GM19372 (cell line): Measurements from ENCODE around the gene EIF3A.

Source experiments
- ATAC-seq: cut with Tn5 transposase; IDR thresholded peaks from one replicate; pipeline ENCODE4 v1.9.1; 2021; ENCODE audit warnings: mild to moderate bottlenecking, low read depth, moderate library complexity; ENCODE audit not compliant: unreplicated experiment

The EIF3A gene

DNA sequence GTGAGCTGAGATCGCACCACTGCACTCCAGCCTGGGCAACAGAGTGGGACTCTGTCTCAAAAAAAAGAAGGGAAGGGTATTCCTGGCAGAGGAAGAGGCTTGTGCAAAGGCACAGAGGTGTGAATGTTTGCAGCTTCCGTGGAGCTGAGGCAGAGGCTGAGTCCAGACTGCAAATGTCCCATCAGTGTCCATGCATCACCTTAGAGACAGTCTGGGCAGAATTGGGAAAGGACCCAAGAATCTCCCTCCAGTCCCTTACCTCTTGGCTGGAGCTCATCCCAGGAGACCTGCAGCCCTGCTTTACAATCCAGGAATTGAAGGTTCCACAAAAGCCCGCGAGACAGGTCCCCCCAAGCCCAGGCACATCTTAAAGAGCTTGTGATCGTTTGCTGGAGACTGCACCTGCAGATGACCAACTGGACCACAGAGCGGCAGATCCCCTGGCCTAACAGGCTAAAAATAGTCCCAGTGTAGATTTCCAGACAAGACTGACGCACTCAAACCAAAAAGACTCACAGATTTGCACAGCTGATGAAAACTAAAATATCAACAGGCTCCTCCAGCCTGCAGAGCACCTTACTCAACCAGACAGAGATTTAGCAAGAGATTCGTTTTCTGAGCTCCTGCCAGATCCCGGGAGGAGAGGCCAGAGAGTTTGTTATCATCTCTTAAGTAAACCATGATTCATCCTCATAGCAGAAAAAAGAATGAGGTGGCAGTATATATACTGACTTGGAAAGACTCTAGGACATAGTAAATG lies 74.0 kb downstream of the EIF3A start:
- ATAC-seq = no peak

DNA sequence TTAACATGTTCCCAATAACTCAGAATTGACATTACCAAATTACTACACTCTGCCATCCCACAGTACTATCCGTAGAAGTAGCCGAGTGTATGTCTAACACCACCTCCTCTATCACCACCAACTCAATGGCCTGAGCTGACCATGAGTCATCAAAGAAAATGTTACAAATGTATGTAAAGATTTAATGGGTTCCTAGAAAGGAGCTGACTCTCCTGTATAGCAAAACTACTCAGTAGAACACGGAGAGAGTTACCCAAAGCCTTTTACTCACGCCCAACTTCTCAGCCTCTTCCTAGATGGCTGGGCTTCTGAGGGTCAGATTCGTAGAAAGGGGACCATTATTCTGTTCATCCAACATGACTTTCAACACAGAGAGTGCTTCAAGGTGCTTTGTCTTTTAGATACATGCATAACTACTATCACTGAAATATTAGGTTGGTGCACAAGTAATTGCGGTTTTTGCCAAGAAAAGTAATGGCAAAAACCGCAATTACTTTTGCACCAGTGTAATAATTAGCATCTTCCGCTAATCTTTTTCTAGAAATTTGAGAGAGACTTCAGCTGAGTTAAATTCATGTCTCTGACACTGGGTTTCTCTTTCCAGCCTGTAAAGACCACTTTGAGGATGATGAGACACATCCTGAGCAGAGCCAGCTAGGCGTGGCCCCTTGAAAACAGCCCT lies 75.1 kb downstream of the EIF3A start:
- no peak for ATAC-seq

DNA sequence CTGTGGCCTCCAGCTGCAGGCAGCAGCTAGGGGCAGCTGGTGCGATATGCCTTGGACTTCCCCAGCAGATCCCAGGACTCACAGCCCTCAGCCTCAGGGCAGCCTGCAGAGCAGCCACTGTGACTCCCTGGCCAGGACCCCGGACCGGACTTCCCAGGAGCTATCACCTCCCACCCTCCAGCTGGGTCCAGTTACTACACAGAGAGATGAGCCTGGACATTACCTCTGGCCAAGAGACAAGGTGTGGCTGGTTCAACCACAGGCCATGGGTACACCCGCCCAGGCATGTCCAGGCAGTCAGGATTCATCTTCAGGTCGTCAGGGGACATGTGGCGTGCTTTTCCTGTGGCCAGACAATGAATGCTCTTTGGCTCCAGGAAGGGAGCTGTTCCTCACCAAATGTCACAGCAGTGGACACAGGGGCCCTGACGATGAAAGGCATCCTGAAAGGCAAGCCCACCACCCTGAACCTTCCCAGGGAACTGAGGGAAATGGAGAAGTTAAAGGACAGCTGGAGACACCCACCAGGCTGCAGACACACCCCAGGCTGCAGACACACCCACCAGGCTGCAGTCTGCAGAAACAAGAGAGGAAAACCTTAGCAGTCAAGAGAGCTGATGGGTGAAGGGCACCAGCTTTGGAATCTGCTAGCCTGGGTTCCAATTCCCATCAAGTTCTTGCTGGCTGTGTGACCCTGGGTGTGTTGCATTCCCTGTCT lies 76.9 kb downstream of the EIF3A start:
- ATAC-seq = no peak

DNA sequence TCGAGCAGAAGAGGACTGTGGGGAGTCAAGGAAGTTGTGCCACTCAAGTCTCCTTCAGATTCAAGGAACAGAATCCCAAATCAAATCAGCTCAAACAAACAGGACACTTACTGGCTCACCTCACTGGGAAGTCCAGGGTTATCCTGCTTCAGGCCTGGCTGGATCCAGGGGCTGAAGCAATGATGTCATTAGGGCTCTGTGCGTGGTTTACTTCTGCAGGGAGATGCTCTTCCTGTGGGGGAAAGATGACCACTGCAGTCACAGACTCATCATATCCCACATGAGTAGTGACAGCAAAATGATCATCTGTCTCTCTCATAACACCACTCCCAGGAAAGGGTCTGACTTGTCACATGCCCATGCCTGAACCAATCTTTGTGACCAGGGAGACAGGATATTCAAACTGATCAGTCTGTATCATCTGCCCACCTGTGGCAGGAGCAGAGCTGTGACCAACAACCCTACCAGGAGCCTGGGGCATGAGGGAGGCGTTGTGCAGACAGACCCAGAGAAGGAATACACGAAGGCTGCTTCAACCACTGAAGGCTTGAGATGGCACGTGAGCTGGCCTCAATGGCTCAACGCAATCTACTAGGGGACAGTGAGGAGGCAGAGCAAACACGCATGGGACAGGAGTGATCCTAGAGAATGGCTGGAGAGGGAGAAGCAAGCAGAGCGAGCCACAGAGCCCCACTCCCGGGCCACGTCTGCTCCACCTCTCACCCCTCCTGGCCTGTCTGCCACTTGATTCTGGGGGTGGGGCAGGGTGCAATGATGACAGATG lies 78.7 kb downstream of the EIF3A start:
- no peak for ATAC-seq

DNA sequence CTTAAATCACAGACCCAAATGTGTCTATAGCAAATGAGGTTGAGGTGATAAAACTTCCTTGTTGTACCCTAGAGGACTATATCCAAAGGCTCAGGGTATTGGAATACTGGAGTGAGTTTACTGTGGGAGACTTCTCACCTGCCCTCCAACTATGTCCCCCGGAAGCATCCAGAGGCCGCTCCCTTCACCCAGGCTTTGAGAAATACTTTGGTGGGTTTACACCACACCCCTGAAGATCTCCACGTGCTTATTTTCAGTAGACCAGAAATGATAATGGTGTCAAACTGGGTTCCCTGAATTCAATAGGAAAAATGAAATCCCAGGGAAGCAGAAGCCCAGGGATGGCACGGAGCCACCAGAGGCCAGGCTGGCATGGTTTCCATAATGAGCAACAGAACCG lies 82.4 kb downstream of the EIF3A start:
- no peak for ATAC-seq

DNA sequence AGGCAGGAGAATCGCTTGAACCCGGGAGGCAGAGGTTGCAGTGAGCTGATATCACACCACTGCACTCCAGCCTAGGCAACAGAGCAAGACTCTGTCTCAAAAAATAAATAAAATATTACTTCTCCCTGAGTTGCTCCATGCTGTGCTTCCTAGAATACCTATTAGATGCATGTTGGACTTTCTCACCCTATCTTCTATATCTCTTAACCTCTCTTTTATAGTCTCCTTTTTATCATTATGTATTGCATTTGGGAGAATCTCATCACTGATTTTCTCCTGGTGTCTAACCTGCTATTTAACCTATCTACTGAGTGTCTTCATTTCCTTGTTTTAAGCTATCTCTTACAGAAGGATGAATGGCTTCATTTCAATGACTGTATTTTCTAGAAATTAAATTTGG lies 83.2 kb downstream of the EIF3A start:
- no peak for ATAC-seq

DNA sequence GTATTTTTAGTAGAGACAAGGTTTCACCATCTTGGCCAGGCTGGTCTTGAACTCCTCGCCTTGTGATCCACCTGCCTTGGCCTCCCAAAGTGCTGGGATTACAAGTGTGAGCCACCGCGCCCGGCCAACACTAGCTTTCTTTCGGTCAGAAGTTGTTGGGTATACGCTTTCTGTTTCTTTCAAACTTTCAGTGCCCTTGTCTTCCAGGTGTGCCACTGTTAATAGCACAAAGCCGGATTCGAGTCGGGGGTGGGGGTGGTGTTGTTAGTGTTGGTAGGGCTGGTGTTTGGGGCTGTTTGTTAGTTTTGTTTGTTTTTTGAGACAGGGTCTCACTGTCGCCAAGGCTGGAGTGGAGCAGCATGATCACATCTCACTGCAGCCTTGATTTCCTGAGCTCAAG lies 84.9 kb downstream of the EIF3A start:
- ATAC-seq = no peak

DNA sequence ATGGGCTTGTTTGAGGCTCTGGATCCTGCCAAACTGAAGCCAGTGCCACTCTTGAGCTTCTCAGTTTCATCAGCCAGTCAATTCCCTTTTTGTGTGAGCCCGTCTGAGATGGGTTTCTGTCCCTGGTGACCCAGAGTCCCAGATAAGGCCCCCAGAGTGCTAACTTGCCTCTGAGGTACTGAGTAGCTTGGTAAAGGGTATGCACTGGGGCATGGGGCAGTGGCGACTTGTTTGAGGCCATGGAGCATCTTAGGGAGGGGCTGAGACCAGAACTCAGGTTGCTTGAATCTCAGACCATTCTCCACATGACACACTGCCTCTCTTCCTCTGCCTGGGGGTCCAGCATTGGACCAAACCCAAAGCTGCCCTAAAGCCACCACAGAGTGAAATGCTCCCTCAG lies 86.3 kb downstream of the EIF3A start:
- ATAC-seq = no peak

DNA sequence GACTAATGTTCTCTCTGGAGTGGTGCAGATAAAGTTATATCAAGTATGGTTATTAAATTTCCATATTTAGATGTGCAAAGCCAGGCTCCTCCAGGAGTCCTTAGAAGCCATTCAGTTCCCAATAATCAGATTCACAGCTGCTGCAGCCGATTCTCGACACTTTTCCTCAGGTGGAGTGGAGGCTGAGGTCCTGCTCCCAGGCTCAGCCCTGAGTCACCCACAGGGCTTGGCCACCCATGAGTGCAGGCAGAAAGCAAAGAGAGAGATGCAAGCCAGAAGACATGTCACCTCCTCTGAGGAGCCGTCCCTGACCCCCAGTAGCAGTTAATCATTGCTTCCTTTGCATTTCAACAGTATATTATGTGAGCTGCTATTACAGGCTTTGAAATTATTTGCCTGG lies 87.4 kb downstream of the EIF3A start:
- no peak for ATAC-seq

DNA sequence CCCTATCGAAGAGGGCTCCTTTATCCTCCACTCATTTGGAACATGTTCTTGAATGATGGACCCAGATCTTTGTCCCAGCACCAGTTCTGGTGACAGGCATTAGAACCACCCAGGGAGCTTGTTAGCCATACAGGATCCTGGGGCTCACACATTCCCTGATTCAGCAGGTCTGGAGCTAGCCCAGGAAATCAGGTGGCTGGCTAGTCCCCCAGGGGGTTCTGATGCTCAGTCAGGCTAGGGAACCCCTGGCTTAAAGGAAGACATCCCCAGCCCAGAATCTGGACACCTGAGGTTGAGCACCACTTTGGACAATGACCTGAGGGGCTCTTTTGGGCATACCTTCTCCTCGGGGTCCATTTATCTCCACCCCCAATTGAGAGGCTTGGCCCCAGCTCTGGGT lies 88.1 kb downstream of the EIF3A start:
- ATAC-seq = no peak

DNA sequence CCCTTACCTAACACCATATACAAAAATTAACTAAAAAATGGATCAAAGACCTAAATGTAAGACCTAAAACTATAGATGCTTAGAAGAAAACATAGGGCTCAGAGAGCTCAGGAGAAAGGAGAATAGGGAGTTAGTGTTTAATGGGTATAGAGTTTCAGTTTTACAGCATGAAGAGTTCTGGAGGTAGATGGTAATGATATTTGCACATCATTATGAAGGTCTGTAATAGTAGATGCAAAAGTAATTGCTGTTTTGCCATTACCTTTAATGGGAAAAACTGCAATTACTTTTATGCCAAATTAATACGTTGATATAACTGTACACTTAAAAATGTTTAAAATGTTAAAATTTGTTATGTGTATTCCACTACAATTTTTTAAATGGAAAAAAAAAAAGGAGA lies 90.3 kb downstream of the EIF3A start:
- no peak for ATAC-seq

DNA sequence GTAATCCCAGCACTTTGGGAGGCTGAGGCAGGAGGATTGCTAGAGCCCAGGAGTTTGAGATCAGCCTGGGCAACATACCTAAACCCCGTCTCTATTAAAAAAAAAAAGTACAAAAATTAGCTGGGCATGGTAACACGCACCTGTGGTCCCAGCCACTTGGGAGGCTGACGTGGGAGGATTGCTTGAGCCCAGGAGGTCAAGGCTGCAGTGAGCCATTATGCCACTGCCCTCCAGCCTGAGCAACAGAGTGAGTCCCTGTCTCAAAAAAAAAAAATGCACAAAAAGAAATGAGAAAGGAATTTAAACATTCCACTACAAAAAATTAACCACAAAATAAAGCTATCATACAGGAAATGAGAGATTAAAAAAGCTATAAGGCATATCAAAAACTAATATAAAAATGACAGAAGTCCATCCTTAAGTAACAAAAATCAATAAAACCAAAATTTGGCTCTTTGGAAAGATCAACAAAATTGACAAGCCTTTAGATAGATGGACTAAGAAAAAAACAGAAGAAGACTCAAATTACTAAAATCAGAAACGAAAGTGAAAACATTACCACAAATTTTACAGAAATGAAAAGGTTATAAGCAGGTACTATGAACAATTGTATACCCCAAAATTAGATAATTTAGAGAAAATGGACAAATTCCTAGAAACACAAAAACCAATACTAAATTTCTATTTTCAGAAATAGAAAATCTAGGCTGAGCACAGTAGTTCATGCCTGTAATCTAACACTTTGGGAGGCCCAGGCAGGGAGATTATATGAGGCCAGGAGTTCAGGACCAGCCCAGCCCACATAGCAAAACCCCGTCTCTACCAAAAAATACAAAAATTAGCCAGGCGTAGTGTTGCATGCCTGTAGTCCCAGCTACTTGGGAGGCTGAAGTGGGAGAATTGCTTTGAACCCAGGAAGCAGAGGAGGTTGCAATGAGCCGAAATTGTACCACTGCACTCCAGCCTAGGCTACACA lies 93.5 kb downstream of the EIF3A start:
- no peak for ATAC-seq

DNA sequence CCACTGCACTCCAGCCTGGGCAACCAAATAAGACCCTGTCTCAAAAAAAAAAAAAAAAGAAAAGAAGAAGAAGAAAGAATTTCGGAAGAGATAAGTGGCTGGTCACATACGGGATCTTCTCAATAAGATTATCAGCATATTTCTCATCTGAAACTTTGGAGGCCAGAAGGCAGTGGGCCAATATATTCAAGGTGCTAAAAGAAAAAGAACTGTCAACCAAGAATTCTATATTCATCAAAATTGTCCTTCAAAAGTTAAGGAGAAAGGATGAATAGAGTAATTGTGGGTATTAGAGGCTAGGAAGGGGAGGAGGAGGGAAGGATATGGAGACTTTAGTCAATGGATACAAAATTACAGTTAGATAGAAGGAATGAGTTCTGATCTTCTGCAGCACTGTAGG lies 95.0 kb downstream of the EIF3A start:
- ATAC-seq = no peak
